ENCODE results near the gene TMEM151B. TPM values are rescaled to one million over a fixed set of nuclear protein-coding genes. Genes with fewer than 3 reads are reported as not detected.
A peak's percentile ranks its signal among the peaks of the same experiment; 100 is the strongest.

The TMEM151B gene
- total and polyA plus RNA-seq, 2 of the 13 experiments (the other 11 are each of a cell fraction or from before 2014, with no cell fraction given) = not detected

DNA sequence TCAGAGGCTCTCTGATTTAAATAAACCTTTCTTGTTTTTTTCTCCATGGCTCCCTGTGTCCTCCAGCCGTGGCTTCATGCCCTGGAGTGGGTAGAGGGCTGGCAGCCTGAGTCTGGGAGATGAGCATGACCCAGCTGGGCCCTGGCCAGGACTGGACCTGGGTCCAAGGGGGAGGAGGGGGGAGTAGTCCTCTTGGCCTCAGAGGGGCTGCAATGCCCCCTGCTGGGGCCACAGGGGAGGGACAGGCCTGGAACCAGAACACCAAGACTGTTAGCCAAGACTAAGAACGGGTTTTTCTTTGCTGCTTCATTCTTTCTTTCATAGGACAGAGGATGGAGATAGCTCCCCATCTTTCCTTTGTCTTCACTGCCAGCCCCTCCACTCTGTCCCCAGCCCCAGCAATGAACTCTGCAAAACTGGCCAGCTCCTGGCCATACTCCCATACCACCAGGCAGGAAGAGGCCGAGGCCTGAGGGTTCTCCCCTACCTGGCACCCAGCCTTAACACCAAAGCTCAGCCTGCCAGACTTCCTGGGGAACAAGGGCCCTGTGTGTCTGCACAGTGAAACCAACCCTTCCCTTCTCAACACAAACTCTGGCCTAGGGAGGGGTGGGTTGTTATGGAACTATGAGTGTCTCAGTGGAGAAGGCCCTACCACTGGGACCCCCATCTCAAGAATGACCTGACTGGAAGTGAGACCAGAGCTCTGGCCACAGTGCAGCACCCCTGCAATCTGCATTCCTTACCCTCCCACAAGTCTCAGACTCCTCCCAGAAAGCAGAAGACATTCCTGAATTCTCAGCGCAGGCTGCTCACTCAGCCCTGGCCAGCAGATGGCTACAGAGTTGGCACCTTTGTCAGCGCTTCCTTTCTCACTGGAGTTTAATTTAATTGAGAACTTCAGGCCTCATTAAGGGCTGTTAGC is 35.9 kb upstream of the TMEM151B start (continued):
- TF ChIP-seq, protein P1, sequence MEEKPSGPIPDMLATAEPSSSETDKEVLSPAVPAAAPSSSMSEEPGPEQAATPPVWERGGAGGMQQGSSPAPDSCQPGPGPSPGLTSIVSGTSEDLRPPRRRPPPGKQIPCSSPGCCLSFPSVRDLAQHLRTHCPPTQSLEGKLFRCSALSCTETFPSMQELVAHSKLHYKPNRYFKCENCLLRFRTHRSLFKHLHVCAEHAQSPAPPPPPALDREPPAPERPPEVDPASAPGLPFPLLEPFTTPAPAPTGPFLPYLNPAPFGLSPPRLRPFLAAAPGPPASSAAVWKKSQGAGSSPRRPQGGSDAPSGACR (CRISPR knock-in tag; IDR thresholded peaks at IDR 0.05) = 0 out of 2 replicates have a peak, but pooled peaks have one; percentile 74
- TF ChIP-seq PHF8 (CRISPR knock-in tag; IDR thresholded peaks at IDR 0.05) (no peak), ZNF235 (CRISPR knock-in tag; IDR thresholded peaks at IDR 0.05; ENCODE audit: borderline replicate concordance) (no peak), TBP (CRISPR knock-in tag; IDR thresholded peaks at IDR 0.05) (no peak), NR2F6 (IDR thresholded peaks at IDR 0.05) (no peak), NR2F6 (CRISPR knock-in tag; IDR thresholded peaks at IDR 0.05) (peak; percentile 71), GATAD2A (CRISPR knock-in tag; IDR thresholded peaks at IDR 0.05) (peak; percentile 71), GATA4 (IDR thresholded peaks at IDR 0.05; ENCODE audit: borderline replicate concordance, low read depth) (no peak), TARDBP (CRISPR knock-in tag; IDR thresholded peaks at IDR 0.05) (peak; percentile 48; the same call in 1 of the 2 replicates), RARA (CRISPR knock-in tag; IDR thresholded peaks at IDR 0.05) (peak; percentile 40; the same call in 1 of the 2 replicates), SMC3 (IDR thresholded peaks at IDR 0.05; ENCODE audit: low read length) (peak; percentile 91), ZNF451 (CRISPR knock-in tag; IDR thresholded peaks at IDR 0.05) (no peak), CBX5 (CRISPR knock-in tag; IDR thresholded peaks at IDR 0.05; ENCODE audit: borderline replicate concordance) (peak; percentile 46; the same call in 1 of the 2 replicates), CEBPG (CRISPR knock-in tag; IDR thresholded peaks at IDR 0.05) (0 out of 2 replicates have a peak, but pooled peaks have one; percentile 22), ZNF180 (CRISPR knock-in tag; IDR thresholded peaks at IDR 0.05; ENCODE audit: borderline replicate concordance, low read depth) (no peak), ZNF766 (CRISPR knock-in tag; IDR thresholded peaks at IDR 0.05; ENCODE audit: borderline replicate concordance) (no peak), ZBTB7B (CRISPR knock-in tag; IDR thresholded peaks at IDR 0.05) (peak; percentile 87), MYC (CRISPR knock-in tag; IDR thresholded peaks at IDR 0.05; ENCODE audit: borderline replicate concordance) (peak; percentile 44; the same call in 1 of the 2 replicates)
- TF ChIP-seq, protein P2, sequence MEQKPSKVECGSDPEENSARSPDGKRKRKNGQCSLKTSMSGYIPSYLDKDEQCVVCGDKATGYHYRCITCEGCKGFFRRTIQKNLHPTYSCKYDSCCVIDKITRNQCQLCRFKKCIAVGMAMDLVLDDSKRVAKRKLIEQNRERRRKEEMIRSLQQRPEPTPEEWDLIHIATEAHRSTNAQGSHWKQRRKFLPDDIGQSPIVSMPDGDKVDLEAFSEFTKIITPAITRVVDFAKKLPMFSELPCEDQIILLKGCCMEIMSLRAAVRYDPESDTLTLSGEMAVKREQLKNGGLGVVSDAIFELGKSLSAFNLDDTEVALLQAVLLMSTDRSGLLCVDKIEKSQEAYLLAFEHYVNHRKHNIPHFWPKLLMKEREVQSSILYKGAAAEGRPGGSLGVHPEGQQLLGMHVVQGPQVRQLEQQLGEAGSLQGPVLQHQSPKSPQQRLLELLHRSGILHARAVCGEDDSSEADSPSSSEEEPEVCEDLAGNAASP (CRISPR knock-in tag; IDR thresholded peaks at IDR 0.05; ENCODE audit: borderline replicate concordance) = peak; percentile 76; the same call in 1 of the 2 replicates
- TF ChIP-seq, protein P3, sequence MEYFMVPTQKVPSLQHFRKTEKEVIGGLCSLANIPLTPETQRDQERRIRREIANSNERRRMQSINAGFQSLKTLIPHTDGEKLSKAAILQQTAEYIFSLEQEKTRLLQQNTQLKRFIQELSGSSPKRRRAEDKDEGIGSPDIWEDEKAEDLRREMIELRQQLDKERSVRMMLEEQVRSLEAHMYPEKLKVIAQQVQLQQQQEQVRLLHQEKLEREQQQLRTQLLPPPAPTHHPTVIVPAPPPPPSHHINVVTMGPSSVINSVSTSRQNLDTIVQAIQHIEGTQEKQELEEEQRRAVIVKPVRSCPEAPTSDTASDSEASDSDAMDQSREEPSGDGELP (IDR thresholded peaks at IDR 0.05; ENCODE audit: borderline replicate concordance, low read depth) = peak; percentile 89
- TF ChIP-seq, protein P4, sequence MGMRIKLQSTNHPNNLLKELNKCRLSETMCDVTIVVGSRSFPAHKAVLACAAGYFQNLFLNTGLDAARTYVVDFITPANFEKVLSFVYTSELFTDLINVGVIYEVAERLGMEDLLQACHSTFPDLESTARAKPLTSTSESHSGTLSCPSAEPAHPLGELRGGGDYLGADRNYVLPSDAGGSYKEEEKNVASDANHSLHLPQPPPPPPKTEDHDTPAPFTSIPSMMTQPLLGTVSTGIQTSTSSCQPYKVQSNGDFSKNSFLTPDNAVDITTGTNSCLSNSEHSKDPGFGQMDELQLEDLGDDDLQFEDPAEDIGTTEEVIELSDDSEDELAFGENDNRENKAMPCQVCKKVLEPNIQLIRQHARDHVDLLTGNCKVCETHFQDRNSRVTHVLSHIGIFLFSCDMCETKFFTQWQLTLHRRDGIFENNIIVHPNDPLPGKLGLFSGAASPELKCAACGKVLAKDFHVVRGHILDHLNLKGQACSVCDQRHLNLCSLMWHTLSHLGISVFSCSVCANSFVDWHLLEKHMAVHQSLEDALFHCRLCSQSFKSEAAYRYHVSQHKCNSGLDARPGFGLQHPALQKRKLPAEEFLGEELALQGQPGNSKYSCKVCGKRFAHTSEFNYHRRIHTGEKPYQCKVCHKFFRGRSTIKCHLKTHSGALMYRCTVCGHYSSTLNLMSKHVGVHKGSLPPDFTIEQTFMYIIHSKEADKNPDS (CRISPR knock-in tag; IDR thresholded peaks at IDR 0.05) = peak; percentile 85
- TF ChIP-seq, protein P5, sequence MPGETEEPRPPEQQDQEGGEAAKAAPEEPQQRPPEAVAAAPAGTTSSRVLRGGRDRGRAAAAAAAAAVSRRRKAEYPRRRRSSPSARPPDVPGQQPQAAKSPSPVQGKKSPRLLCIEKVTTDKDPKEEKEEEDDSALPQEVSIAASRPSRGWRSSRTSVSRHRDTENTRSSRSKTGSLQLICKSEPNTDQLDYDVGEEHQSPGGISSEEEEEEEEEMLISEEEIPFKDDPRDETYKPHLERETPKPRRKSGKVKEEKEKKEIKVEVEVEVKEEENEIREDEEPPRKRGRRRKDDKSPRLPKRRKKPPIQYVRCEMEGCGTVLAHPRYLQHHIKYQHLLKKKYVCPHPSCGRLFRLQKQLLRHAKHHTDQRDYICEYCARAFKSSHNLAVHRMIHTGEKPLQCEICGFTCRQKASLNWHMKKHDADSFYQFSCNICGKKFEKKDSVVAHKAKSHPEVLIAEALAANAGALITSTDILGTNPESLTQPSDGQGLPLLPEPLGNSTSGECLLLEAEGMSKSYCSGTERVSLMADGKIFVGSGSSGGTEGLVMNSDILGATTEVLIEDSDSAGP (CRISPR knock-in tag; IDR thresholded peaks at IDR 0.05; ENCODE audit: borderline replicate concordance) = peak; percentile 67; the same call in 1 of the 2 replicates
- TF ChIP-seq, protein P6, sequence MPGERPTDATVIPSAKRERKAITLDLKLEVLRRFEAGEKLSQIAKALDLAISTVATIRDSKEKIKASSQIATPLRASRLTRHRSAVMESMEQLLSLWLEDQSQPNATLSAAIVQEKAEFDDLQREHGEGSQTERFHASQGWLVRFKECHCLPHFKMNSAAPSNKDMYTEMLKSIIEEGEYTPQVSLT (CRISPR knock-in tag; IDR thresholded peaks at IDR 0.05; ENCODE audit: borderline replicate concordance, low read depth) = no peak

Measured in HepG2 (cell line).